Choroid plexus epithelial cell (primary cell): ENCODE measurements around the gene CCP110.

Experiments used
- DNase-seq: peaks from one replicate; pipeline ENCODE4 v3.0.0-alpha.2; 2010; ENCODE audit warnings: low read depth
- H3K4me3 ChIP-seq: 2 replicates; pipeline ENCODE4 v1.5.1; 2011; ENCODE audit warnings: low read depth, mild to moderate bottlenecking, control low read depth, low read length, moderate library complexity
- CTCF ChIP-seq: conservative IDR thresholded peaks from 2 replicates; pipeline ENCODE4 v1.5.1; 2011; ENCODE audit warnings: low read depth, mild to moderate bottlenecking, control low read depth, inconsistent platforms, low read length, moderate library complexity

The CCP110 gene

GRCh38 chr16:19520861-19521331, 2.8 kb upstream of the CCP110 start:
- no peak for TF ChIP-seq CTCF
- H3K4me3 ChIP-seq: peak overlapping the region; percentile 76
- no peak for DNase-seq

- peak; percentile 48 for TF ChIP-seq CTCF
- peak within 1 kb of the TSS; percentile 76 for H3K4me3 ChIP-seq
Observed at GRCh38 chr16:19521471-19522396, 2.0 kb upstream of the CCP110 start, which contains the start of gene GDE1. GDE1 (minus strand) TSS chr16:19522098; CDS start chr16:19521964, 134 bp downstream.

GRCh38 chr16:19522397-19522732, 1.4 kb upstream of the CCP110 start:
- TF ChIP-seq CTCF: no peak
- DNase-seq: no peak
- H3K4me3 ChIP-seq: no peak overlapping the region

More at GRCh38 chr16:19521471-19522396, 2.0 kb upstream of the CCP110 start, which contains the start of gene GDE1:
- DNase-seq: peak; percentile 90

- H3K4me3 ChIP-seq: no peak overlapping the region
- TF ChIP-seq CTCF: no peak
- DNase-seq: no peak
Observed at GRCh38 chr16:19522760-19523159, 982 bp upstream of the CCP110 start.

- no peak for TF ChIP-seq CTCF
- no peak overlapping the region for H3K4me3 ChIP-seq
- DNase-seq: no peak
Observed at GRCh38 chr16:19523184-19523558, 571 bp upstream of the CCP110 start.

- H3K4me3 ChIP-seq: peak overlapping the region; percentile 96
- DNase-seq: no peak
- no peak for TF ChIP-seq CTCF
Observed at GRCh38 chr16:19524356-19524615, 544 bp downstream of the CCP110 start.
